Fibroblast of pulmonary artery (primary cell): Measurements from ENCODE around the gene DUSP1.

ENCODE experiments used
- DNase-seq: peaks from one replicate; pipeline ENCODE4 v3.0.0-alpha.2; 2010; ENCODE audit warnings: low read depth
- H3K4me3 ChIP-seq: replicated peaks from 2 replicates; pipeline ENCODE4 v1.5.1; 2011; ENCODE audit warnings: low read depth, mild to moderate bottlenecking, control low read depth, low read length, moderate library complexity
- TF ChIP-seq, protein P1 (sequence below): IDR thresholded peaks from 2 replicates; pipeline ENCODE4 v1.5.1; 2011; ENCODE audit warnings: mild to moderate bottlenecking, control low read depth, low read length, inconsistent platforms; ENCODE audit errors: missing control alignments

DUSP1 gene

DNA sequence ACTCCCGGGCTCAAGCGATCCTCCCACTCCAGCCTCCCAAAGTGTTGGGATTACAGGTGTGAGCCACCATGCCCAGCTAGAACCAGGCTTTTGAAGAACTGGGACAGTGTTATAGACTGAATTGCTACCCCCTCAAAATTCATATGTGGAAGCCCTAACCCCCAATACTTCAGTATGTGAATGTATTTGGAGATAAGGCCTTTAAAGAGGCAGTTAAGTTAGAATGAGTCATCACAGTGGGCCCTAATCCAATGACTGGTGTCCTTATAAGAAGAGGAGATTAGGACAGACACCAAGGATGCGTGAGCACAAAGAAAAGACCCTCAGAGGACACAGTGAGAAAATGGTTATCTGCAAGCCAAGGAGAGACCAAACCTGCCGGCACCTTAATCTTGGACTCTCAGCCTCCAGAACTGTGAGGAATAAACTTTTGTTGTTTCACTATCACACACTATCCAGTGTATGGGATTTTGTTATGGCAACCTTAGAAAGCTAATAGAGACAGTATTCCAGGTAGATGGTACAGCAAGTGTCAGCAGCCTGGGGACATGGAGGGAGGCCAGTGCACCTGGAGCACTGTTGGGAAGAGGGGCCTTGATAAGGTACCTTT, 31.7 kb upstream of the DUSP1 start:
- peak; percentile 68 for DNase-seq
- TF ChIP-seq, protein P1, sequence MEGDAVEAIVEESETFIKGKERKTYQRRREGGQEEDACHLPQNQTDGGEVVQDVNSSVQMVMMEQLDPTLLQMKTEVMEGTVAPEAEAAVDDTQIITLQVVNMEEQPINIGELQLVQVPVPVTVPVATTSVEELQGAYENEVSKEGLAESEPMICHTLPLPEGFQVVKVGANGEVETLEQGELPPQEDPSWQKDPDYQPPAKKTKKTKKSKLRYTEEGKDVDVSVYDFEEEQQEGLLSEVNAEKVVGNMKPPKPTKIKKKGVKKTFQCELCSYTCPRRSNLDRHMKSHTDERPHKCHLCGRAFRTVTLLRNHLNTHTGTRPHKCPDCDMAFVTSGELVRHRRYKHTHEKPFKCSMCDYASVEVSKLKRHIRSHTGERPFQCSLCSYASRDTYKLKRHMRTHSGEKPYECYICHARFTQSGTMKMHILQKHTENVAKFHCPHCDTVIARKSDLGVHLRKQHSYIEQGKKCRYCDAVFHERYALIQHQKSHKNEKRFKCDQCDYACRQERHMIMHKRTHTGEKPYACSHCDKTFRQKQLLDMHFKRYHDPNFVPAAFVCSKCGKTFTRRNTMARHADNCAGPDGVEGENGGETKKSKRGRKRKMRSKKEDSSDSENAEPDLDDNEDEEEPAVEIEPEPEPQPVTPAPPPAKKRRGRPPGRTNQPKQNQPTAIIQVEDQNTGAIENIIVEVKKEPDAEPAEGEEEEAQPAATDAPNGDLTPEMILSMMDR = no peak
- H3K4me3 ChIP-seq = no peak overlapping the region

DNA sequence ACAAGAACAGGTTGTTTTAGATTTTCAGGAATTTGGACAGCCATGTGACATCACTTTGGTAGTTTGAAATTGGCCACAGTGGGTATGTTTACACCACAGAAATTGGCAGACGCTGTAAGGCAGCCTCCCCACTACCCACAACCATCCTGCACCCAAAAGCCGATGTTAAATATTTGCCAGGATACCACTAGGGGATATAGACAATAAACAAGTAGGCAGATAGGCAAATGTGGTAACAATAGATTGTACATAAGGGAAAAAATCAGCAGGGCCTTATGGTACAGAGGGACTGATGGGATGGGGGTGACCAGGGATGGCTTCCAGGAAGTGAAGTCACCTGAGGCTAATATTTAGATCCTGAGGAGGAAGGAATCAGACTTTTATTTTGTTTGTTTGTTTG, 31.1 kb upstream of the DUSP1 start:
- no peak for DNase-seq
- no peak overlapping the region for H3K4me3 ChIP-seq
- TF ChIP-seq, protein P1 = no peak

DNA sequence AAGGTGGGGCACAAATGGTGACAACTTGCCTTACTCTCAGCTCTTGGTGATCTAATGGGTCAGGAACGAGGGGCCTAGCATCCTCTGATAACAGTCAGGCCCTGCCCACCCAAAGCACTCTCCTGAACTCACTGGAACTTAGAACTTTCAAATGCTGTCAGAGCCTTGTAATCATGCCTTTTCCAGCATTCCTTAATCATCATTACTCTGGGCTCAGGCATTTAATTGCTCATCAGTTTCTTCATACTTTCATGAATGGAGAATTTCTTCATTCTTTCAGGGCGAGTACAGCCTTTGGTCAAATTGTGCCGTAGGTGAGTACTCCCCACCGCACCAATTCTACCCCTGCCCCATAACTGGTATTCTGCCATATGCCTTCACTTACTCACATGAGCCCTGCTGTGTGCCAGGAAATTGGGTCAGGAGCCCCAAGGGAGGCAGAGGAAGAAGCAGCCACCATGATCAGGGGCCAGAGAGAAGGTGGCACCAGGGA, 30.2 kb upstream of the DUSP1 start:
- no peak overlapping the region for H3K4me3 ChIP-seq
- DNase-seq = peak; percentile 90
- TF ChIP-seq, protein P1 = no peak

DNA sequence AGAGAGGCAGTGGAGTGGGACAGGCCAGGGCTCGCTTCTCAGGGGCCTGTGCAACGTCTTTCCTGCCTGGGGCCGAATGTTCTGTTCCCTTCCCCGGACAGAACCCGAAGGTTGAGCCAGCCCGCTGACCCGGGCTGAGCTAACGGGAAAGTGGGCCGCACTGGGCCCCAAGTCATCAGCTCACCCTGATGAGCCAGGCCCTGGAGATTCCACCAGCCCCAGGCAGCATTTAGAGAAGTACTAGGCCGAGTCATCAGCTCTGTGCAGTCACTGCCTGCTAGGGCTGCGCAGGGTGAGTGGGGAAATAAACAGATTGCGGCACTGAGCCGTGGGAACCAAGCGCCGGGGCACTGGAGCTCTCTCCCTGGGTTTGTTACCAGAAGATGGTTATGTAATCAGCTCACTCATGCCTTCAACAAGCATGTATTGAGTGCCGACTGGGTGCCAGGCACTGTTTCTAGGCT, 29.1 kb upstream of the DUSP1 start:
- no peak overlapping the region for H3K4me3 ChIP-seq
- TF ChIP-seq, protein P1 = no peak
- peak; percentile 96 for DNase-seq

DNA sequence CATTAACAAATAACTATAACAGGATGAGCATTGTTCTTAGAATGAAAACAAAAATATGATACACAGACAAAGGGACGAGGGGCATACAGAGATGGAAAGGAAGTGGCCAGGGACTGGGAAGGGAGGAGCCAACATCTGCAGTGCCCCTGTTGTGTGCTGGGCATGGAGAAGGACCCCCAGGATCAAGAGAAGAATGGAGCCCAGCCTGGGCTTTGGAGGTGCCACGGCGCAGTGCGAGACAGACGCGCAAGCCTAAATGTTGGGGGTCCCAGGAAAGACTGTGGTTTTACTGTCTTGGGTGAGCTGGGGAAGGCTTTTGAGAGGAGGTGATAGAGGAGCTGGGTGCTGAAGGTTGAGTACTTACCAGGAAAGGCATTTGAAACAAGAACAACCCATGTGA, 28.4 kb upstream of the DUSP1 start:
- no peak for DNase-seq
- TF ChIP-seq, protein P1 = no peak
- H3K4me3 ChIP-seq = no peak overlapping the region

DNA sequence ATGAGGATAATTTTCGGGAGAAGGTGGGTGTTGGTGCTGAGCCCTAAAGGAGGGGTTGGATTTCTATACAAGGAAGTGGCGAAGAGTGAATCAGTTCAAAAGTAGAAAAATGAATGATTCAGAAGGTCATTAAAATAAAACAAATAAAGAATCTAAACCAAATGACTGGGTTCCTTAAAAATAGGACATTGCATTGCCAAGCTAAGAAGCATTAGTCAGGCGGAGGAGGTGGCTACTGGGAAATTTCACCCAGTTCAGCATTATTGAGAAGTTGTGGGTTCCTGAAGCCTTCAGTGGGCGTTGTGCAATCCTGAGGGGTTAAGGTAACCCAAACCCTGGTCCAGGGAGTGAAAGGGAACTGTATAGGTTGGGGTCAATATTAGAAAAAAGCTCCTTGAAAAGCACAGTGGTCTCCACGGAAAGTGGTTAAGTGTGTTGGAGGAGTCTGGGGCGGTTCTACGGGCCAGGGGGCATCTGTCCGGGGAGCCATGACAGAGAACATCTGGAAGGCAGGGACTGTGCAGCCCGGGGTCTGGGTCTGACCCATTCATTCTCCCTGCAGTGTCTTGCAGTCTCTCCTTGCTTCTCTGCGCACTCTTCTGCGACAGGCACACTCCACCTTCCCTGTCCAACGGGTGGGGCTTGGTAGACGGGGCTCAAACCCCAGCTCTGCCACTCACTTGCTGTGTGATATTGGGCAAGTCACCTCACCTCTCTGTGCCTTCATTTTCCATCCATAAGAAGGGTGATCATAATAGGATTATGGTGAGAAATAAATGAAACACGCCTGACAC, 27.6 kb upstream of the DUSP1 start:
- H3K4me3 ChIP-seq = no peak overlapping the region
- TF ChIP-seq, protein P1 = no peak
- DNase-seq = peak; percentile 87
